Mononuclear cell (primary cell): ENCODE measurements around the gene SORCS2. TPM values are rescaled to one million over a fixed set of nuclear protein-coding genes. Genes with fewer than 3 reads are reported as not detected.

ENCODE experiments used
- H3K27me3 ChIP-seq: 2 replicates; pipeline ENCODE4 v1.6.0; 2011; ENCODE audit warnings: low read length, control low read depth; ENCODE audit not compliant: insufficient read depth
- H3K4me1 ChIP-seq: 2 replicates; pipeline ENCODE4 v1.5.1; 2011; ENCODE audit warnings: mild to moderate bottlenecking, low read length, control low read depth; ENCODE audit not compliant: insufficient read depth
- H3K4me3 ChIP-seq: 2 replicates; pipeline ENCODE4 v1.5.1; 2011; ENCODE audit warnings: mild to moderate bottlenecking, low read length, moderate library complexity
- H3K9me3 ChIP-seq: 2 replicates; pipeline ENCODE4 v1.5.1; 2011; ENCODE audit warnings: low read depth, mild to moderate bottlenecking, control low read depth, low read length
- total RNA-seq: library from RNA; depleted of rRNA; stranded (reverse); fragments of >200 nt; gene quantifications from one replicate; pipeline ENCODE4 v1.2.3, GENCODE V29; 2012

SORCS2 gene
- total RNA-seq, 1 donor, result 0.10 TPM

DNA sequence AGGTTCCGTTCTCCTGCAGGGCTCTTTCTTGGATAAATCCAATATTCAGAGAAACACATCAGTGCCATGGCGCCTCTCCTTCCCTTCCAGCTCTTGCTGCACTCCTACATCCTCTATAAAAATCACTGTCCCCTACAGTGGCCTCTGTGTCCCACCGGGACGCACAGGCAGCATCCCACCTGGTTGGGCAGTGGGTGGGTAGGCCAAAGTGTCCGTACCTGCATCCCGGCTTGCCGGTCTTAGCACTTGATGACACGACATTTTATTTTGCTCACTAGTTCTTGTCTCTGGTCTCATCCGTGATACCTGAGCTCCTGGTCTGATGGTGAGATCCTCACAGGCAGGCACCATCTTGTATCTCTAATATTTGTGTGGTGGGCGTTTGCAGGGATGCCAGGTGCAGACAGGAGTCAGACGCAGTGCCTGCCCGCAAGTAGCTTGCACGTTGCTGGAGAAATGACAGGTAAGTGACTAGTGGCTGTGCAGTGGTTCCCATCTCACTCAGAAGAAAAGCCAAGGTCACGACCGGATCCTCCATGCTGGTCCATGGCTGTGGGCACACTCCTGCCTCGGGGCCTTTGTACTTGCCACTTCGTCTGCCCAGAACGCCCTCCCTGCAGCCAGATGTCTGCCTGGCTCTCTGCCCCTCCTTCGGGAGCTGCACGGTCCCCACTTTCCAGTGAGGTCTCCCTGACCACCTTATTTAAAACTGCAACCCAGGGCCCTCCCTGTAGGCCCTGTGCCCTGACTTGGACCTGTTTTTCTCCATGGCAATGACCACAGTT lies 109.7 kb downstream of the SORCS2 start:
- H3K27me3 ChIP-seq, result no peaks in the 10 kb centered on the region
- H3K9me3 ChIP-seq, result no peaks in the 10 kb centered on the region
- no peaks in the 10 kb centered on the region for H3K4me1 ChIP-seq
- H3K4me3 ChIP-seq, result no peak overlapping the region

DNA sequence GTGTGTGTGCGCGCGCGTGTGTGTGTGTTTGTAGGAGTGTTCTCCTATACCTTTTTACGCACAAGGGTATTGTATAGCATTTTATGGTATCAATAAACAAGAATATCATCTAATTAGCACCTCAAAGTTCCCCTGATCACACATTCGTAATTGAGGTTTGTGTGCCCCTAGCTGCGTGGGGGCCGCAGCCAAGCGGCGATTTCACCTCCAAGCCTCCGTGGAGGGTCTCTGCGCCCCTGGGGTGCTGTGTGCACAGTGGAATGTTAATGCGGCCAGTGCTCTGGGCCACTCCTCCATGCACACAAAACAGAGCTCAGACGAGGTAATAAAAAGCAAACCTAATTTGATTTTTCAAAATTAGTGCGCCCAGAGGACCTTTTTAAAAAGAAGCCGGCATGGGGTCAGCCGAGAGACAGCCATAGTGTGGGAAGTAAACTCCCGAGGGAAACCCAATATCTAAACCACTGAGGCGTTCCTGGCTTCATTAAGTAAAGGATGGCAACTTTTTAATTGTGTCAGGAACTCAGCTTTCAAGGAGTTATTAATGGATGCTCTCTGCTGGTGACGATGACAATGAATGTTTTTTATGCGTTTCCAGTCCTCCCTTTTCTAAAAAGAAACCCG lies 110.6 kb downstream of the SORCS2 start:
- no peaks in the 10 kb centered on the region for H3K27me3 ChIP-seq
- H3K9me3 ChIP-seq, result no peaks in the 10 kb centered on the region
- no peaks in the 10 kb centered on the region for H3K4me1 ChIP-seq
- H3K4me3 ChIP-seq, result no peak overlapping the region

DNA sequence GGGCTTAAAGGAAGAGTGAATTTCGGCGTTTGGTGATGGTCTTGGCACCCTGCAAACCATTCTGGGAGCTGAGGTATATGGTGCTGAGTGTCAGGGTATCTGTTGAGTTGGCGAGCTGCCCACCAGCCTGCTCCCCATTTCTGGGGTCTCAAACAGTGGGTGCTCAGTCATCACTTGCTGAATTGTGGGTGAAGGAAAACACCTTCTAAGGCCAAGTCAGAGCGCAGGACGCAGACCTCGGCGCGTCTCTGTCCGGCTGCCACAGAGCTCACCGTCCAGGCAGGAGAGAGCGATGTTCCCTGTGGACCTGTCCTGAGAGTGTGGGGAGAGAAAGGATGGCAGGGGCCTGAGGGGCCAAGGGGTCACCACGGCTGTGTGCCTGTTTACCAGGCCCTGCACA lies 111.2 kb downstream of the SORCS2 start:
- Histone ChIP-seq H3K4me3 (no peak overlapping the region), H3K4me1 (no peaks in the 10 kb centered on the region), H3K27me3 (no peaks in the 10 kb centered on the region), H3K9me3 (no peaks in the 10 kb centered on the region)

DNA sequence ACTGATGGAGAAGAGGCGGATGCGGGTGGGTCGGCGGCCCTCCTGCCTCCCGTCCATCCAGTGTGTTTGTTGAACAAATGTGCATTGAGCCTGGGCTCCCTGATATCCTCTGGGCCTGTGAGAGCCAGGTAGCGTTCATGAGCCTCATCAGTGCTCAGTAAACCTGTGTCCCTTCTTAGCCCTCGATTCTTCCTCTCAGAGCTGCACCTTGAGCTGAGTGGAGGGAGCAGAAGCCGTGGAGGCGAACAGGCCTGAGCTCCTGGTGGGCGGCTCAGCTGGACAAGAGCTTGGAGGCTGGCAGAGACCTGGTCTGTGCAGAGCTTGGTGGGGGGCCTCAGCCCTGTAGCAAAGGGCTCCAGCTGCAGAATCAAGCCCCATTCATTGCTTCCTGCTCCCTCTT lies 112.1 kb downstream of the SORCS2 start:
- Histone ChIP-seq H3K4me1 (no peaks in the 10 kb centered on the region), H3K4me3 (no peak overlapping the region), H3K9me3 (no peaks in the 10 kb centered on the region), H3K27me3 (no peaks in the 10 kb centered on the region)

DNA sequence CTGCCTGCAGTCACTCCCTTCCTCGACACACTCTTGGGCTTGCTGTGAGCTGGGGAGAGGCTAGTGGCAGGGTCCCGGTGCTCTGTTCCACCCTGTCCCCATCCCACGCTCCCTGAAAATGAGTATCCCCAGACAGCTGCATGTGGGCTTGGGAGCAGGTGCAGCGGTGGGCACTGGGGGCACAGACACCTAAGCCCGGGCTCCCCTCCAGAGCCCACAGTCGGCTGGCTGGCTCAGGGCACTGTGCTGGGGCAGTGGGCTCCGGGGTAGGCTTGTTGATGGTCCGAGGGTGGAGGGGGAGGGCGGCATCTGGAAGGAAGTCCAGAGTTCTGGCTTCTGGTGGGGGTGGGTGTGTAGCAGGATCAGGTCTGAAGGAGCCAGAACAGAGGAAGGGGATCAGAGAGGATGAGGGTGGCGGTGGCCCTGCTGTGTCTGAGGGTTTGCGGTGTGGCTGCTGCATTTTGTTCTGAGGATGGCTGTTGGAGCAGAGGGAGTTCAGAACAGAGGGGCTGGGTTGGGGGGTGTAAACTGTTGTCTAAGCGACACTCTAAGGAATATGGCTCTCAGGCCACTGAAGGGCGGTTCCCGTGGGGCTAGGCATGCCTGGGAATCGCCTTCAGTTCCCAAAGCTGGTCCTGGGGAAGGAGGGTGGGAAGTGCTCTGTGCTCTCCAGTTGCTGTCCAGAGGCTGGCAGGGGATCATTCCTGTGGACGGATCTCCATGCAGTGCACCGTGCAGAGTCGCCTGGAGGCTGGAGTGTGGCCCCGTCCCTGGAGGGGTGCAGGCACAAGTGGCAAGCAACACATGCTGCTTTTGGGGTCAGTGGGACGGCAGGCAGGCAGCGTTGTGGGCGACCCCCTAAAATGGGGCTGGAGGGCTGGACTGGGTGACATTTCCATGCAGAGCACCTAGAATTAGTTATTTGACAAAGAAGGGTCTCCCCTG lies 114.0 kb downstream of the SORCS2 start:
- H3K4me1 ChIP-seq, result no peaks in the 10 kb centered on the region
- H3K9me3 ChIP-seq, result no peaks in the 10 kb centered on the region
- H3K4me3 ChIP-seq, result no peak overlapping the region
- no peaks in the 10 kb centered on the region for H3K27me3 ChIP-seq

DNA sequence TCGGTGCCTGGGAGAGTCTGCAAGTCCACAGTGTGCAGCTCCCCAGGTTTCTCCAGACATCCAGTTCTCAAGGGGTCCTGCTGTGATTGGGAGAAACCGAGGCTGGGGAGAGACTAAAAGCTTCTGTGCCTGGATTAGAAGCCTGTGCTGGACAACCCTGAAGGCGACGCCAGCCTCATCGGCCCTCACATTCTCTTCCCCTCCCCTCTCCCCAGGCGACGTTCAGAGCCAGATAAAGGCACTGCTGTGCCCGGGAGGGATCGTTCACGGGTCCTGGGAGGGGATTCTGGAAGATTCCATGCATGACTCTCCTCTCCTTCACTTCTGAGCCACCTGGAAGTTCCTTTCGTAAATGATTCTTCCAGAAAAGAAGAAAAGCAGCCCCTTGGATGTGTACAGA lies 114.6 kb downstream of the SORCS2 start:
- Histone ChIP-seq H3K9me3 (no peaks in the 10 kb centered on the region), H3K27me3 (no peaks in the 10 kb centered on the region), H3K4me3 (no peak overlapping the region), H3K4me1 (no peaks in the 10 kb centered on the region)

DNA sequence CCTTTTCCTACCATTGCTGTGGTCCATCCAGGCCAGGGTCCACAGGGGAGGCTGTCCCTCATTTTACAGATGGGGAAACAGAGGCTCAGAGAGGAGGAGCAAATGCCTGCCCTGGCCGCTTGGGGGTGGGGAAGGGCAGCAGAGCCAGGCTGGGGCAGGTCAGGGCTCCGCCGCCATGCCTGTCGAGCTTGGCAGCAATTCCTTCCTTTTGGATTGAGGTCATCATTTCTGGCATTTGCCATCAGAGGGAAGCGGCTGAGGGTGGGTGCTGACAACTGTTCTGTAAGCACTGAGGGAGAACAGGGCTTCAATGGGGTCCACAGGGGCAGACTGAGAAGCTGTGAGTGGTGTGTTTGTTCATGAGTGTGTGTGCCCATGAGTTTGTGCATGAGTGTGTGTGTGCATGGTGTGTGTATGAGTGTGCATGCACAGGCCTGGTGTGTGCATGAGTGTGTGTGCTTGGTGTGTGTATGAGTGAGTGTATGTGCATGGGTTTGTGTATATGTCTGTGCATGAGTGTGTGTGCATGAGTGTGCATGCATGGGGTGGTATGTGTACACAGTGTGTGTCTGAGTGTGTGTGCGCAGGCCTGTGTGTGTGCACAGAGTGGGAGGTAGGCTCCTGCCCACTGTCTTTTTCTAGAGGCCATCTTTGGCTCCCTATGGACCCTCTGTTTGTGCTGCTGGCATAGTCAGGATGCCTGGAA lies 115.2 kb downstream of the SORCS2 start:
- no peaks in the 10 kb centered on the region for H3K27me3 ChIP-seq
- no peak overlapping the region for H3K4me3 ChIP-seq
- H3K9me3 ChIP-seq, result no peaks in the 10 kb centered on the region
- no peaks in the 10 kb centered on the region for H3K4me1 ChIP-seq

DNA sequence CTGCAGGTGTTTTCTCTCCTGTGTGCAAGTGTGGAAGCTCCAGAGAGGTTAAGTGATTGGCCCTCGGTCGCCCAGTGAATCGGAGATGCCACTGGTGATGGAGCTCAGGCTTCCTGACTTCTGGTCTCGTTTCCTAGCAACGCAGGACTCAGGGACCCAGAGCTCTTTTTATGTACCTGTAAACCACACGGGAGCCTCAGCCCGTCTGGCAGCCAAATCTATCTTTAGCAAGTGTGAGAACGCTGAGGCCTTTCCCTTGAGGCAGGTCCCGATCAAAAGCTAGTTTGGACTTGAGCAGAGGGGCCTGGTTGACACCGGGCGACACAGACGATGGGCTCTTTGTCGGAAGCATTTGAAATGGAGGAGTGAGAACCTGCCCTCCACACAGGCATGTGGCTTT lies 116.8 kb downstream of the SORCS2 start:
- no peaks in the 10 kb centered on the region for H3K27me3 ChIP-seq
- H3K4me1 ChIP-seq, result no peaks in the 10 kb centered on the region
- no peak overlapping the region for H3K4me3 ChIP-seq
- H3K9me3 ChIP-seq, result no peaks in the 10 kb centered on the region

DNA sequence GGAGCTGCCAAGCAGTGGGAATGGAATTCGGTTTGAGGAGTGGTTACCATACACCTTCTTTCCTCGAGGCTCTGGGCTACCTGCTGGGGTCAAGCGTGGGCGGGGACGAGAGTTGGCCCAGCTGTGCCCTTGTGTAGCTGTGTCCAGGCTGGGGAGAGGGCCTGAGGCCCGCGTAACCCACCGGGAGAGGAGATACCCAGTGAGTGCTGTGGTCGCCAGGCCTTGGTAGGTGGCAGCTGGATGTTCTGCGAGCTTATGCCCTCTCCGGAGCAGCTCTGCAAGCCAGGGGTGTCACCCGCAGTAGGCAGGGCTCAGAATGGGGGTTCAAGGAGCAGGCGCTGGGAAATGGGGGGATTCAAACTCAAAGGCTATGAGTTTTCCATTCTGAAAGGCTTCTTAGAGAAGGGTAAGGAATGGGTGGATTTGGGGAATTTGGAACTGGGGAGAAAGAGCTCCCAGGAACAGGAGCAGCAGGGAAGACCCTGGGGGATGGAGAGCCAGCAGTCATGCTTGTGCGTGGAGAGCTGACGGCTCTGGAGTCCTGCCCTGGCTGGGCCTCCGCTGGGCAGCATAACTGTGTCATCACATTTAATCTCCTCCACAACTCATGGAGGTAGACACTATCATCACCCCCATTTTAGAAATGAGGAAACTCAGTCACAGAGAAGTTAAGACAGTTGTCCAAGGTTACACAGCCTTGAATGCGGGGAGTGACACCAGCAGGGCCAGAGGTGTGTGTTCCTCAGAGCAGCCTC lies 117.5 kb downstream of the SORCS2 start:
- no peak overlapping the region for H3K4me3 ChIP-seq
- no peaks in the 10 kb centered on the region for H3K4me1 ChIP-seq
- no peaks in the 10 kb centered on the region for H3K27me3 ChIP-seq
- H3K9me3 ChIP-seq, result no peaks in the 10 kb centered on the region

DNA sequence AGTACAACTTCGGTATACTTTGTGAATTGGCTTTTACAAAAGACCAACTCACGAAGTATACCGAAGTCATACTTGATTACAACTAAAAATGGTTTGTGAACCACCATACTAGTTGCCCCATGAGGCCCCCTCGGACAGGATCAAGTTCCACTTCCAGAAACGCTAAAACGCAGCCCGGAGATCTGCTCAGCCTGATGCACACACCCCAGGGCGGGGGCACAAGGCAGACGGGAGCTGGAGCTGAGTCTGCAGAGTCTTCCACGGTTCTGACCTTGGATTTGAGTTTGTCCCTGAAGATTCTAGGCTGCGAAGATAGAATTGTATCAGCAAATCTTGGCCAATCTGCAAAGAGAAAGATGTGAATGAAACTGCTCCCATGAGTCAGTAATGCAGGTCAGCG lies 118.1 kb downstream of the SORCS2 start:
- Histone ChIP-seq H3K4me3 (no peak overlapping the region), H3K27me3 (no peaks in the 10 kb centered on the region), H3K4me1 (no peaks in the 10 kb centered on the region), H3K9me3 (no peaks in the 10 kb centered on the region)

DNA sequence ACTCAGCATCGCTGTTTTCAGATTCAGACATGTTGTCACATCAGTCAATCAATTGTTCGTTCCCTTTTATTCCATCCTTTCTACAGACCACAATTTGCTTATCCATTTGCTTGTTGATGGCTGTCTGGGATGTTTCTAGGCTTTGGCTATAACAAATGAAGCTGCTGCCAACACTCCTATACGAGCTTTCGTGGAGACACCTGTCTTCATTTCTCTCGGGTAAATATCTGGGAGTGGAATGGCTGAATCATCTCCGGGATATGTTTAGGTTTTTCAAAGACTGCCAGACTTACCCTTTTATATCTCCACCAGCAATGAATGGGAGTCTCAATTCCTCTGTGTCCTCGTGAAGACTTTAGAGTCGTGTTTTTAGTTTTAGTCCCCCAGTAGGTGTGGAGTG lies 118.9 kb downstream of the SORCS2 start:
- Histone ChIP-seq H3K27me3 (no peaks in the 10 kb centered on the region), H3K9me3 (no peaks in the 10 kb centered on the region), H3K4me3 (no peak overlapping the region), H3K4me1 (no peaks in the 10 kb centered on the region)

DNA sequence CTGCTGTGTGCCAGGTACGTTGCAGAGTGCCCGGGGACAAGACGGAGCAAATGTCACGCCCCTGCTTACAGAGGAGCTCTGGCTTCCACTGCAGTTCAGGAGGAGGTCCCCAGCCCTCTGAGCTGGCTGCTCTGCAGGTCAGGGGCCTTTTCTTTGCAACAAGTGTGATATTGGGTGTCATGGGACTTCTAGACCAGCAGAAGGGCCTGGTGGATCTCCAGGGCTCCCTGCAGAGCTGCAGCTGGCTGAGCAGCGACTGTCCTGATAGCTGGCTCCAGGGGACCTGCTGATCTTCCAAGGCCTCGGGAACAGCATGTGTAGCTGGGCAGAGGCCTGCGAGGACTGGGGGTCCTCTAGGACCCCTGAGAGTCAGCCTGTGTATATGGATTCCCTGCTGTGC lies 120.4 kb downstream of the SORCS2 start:
- H3K9me3 ChIP-seq, result no peaks in the 10 kb centered on the region
- no peak overlapping the region for H3K4me3 ChIP-seq

DNA sequence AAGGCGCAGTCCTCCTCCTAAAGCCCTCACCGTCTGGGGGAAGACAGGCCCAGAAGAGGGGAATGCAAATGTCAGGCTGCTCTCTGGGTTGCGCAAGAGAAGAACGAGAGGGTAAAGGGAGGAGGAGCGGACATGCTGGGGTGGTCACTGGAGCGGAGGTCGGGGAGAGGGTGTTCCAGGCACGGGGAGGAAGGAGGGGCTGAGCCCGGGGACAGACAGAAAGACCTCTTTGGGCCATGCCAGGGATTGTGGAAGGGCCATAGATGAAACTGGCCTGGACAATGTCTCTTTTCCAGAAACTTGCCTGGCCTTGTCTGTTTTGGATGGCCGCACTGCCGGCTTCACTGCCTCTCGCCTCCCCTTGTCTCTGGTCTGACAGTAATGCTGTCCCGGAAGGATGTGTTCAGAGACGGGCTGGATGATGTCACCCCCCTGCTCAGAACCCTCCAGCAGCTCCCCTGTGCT lies 121.0 kb downstream of the SORCS2 start:
- H3K4me1 ChIP-seq, result no peaks in the 10 kb centered on the region
- no peaks in the 10 kb centered on the region for H3K27me3 ChIP-seq
- no peaks in the 10 kb centered on the region for H3K9me3 ChIP-seq
- no peak overlapping the region for H3K4me3 ChIP-seq

More for the DNA sequence above, 120.4 kb downstream of the SORCS2 start:
- no peaks in the 10 kb centered on the region for H3K4me1 ChIP-seq
- no peaks in the 10 kb centered on the region for H3K27me3 ChIP-seq

DNA sequence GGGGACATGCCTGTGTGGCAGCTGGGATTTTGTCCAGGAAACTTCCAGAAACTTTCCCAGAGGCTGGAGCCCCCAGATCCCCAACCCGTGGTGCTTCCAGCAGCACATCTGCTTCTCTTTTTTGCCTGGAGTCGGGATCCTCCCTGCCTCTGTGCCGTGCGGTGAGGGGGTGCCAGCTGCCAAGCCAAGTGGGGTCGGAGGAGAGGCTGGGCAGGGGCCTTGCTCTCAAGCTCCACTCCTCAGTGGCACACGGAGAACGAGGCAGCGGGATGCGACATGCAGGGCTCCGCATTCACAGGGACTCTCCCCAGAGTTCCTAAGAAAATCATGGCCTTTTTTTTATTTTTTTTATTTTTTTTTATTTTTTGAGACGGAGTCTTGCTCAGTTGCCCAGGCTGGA lies 121.7 kb downstream of the SORCS2 start:
- no peaks in the 10 kb centered on the region for H3K27me3 ChIP-seq
- H3K4me3 ChIP-seq, result no peak overlapping the region
- no peaks in the 10 kb centered on the region for H3K4me1 ChIP-seq
- H3K9me3 ChIP-seq, result no peaks in the 10 kb centered on the region
